GM19324 (cell line): Measurements from ENCODE around the gene SEMA5B.

ENCODE experiments used
- ATAC-seq: cut with Tn5 transposase; IDR thresholded peaks from one replicate; pipeline ENCODE4 v1.9.1; 2021; ENCODE audit warnings: mild to moderate bottlenecking, moderate library complexity; ENCODE audit not compliant: unreplicated experiment, low FRiP score

SEMA5B gene

GRCh38 chr3:122931636-122932035, 95.9 kb downstream of the SEMA5B start:
- ATAC-seq: no peak

GRCh38 chr3:122930063-122930997, 97.2 kb downstream of the SEMA5B start:
- no peak for ATAC-seq

- ATAC-seq: no peak
These were observed 98.1 kb downstream of the SEMA5B start for GRCh38 chr3:122929188-122930062.

GRCh38 chr3:122928396-122929187, 99.0 kb downstream of the SEMA5B start:
- no peak for ATAC-seq

GRCh38 chr3:122927726-122928125, 99.8 kb downstream of the SEMA5B start:
- no peak for ATAC-seq

- no peak for ATAC-seq
These were observed 100.8 kb downstream of the SEMA5B start for GRCh38 chr3:122926811-122927210.

GRCh38 chr3:122926322-122926721, 101.2 kb downstream of the SEMA5B start:
- ATAC-seq: no peak

GRCh38 chr3:122925756-122926155, 101.8 kb downstream of the SEMA5B start:
- ATAC-seq: no peak

GRCh38 chr3:122924056-122924455, 103.5 kb downstream of the SEMA5B start:
- ATAC-seq: no peak

- no peak for ATAC-seq
These were observed 104.0 kb downstream of the SEMA5B start for GRCh38 chr3:122923611-122924010.

GRCh38 chr3:122921791-122922651, 105.5 kb downstream of the SEMA5B start:
- no peak for ATAC-seq

GRCh38 chr3:122920986-122921385, 106.6 kb downstream of the SEMA5B start:
- ATAC-seq: no peak

- no peak for ATAC-seq
These were observed 108.3 kb downstream of the SEMA5B start for GRCh38 chr3:122919291-122919610.

GRCh38 chr3:122918576-122919290, 108.8 kb downstream of the SEMA5B start:
- no peak for ATAC-seq

GRCh38 chr3:122917412-122917811, 110.2 kb downstream of the SEMA5B start:
- ATAC-seq: no peak

- ATAC-seq: no peak
These were observed 111.0 kb downstream of the SEMA5B start for GRCh38 chr3:122916580-122916979.

- no peak for ATAC-seq
These were observed 111.5 kb downstream of the SEMA5B start for GRCh38 chr3:122916084-122916483.

- ATAC-seq: no peak
These were observed 112.1 kb downstream of the SEMA5B start for GRCh38 chr3:122915300-122916055.
